Nephron (organoid): ENCODE data around the gene ROCK2.
A peak's percentile ranks its signal among the peaks of the same experiment; 100 is the strongest.

Source experiments
- H3K27ac Mint-ChIP-seq, 3 experiments: 2 replicates each; pipeline ENCODE4 v1.8.0; 2020; ENCODE audit warnings: mixed read lengths in 3 of 3, mild to moderate bottlenecking in 2 of 3, moderate library complexity in 1 of 3
- H3K27me3 Mint-ChIP-seq: 2 replicates; pipeline ENCODE4 v1.8.0; 2021; ENCODE audit warnings: low read depth, mild to moderate bottlenecking, moderate library complexity, mixed read lengths
- H3K36me3 Mint-ChIP-seq: 2 replicates; pipeline ENCODE4 v1.8.0; 2020; ENCODE audit warnings: low read depth, mixed read lengths
- H3K4me1 Mint-ChIP-seq: 2 replicates; pipeline ENCODE4 v1.8.0; 2020; ENCODE audit warnings: mixed read lengths
- H3K4me3 Mint-ChIP-seq, 3 experiments: 2 replicates each; pipeline ENCODE4 v1.8.0; 2020; ENCODE audit warnings: mild to moderate bottlenecking in 3 of 3, mixed read lengths in 3 of 3, moderate library complexity in 2 of 3
- H3K9me3 Mint-ChIP-seq: 2 replicates; pipeline ENCODE4 v1.8.0; 2020; ENCODE audit warnings: mixed read lengths
- TF ChIP-seq, protein P1 (sequence below), 3 experiments: fragments of 200-600 bp; sonication (generic); IDR thresholded peaks; one replicate each; pipeline ENCODE4 v1.5.0; 2021; ENCODE audit warnings: antibody characterized with exemption in 3 of 3; ENCODE audit not compliant: unreplicated experiment in 3 of 3

The ROCK2 gene

DNA sequence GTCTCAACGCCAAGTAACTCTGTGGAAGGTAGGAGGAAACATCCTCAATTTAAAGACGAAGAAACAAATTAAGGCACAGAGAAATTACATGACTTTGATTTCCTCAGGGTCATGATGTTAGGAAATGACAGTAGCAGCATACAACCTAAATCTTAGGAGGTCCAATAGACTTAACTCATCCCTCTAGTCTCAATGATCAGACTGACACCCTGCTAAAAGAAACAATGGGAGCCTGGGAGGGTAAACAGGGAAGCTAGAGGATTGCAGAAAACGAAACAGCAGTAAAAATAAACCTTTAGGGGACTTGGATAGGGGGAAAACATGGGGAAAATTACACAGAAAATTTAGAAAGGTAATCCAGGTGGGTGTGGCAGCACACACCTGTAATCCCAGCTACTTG, 56.0 kb downstream of the ROCK2 start:
- Mint-ChIP-seq H3K36me3 (peaks cover 30% of the 10 kb centered on the region), H3K4me1 (peaks cover 10% of the 10 kb centered on the region)

GRCh38 chr2:11286749-11287148, 57.7 kb downstream of the ROCK2 start:
- Mint-ChIP-seq H3K4me1 (peaks cover 10% of the 10 kb centered on the region), H3K27ac (no peak overlapping the region), H3K9me3 (peaks cover 13% of the 10 kb centered on the region), H3K4me3 (no peak overlapping the region), H3K36me3 (peaks cover 44% of the 10 kb centered on the region), H3K27me3 (no peaks in the 10 kb centered on the region)
- TF ChIP-seq, protein P1, sequence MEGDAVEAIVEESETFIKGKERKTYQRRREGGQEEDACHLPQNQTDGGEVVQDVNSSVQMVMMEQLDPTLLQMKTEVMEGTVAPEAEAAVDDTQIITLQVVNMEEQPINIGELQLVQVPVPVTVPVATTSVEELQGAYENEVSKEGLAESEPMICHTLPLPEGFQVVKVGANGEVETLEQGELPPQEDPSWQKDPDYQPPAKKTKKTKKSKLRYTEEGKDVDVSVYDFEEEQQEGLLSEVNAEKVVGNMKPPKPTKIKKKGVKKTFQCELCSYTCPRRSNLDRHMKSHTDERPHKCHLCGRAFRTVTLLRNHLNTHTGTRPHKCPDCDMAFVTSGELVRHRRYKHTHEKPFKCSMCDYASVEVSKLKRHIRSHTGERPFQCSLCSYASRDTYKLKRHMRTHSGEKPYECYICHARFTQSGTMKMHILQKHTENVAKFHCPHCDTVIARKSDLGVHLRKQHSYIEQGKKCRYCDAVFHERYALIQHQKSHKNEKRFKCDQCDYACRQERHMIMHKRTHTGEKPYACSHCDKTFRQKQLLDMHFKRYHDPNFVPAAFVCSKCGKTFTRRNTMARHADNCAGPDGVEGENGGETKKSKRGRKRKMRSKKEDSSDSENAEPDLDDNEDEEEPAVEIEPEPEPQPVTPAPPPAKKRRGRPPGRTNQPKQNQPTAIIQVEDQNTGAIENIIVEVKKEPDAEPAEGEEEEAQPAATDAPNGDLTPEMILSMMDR (IDR thresholded peaks at IDR 0.05; ENCODE audit: unreplicated experiment in 3 of 3): no peak

More for the DNA sequence above, 56.0 kb downstream of the ROCK2 start:
- TF ChIP-seq, protein P1 (IDR thresholded peaks at IDR 0.05; ENCODE audit: unreplicated experiment in 3 of 3): no peak
- no peaks in the 10 kb centered on the region for H3K27me3 Mint-ChIP-seq
- H3K27ac Mint-ChIP-seq: peak overlapping the region in 2 of 3 experiments; percentile 20 to 42
- H3K4me3 Mint-ChIP-seq: no peak overlapping the region
- peaks cover 7% of the 10 kb centered on the region for H3K9me3 Mint-ChIP-seq

DNA sequence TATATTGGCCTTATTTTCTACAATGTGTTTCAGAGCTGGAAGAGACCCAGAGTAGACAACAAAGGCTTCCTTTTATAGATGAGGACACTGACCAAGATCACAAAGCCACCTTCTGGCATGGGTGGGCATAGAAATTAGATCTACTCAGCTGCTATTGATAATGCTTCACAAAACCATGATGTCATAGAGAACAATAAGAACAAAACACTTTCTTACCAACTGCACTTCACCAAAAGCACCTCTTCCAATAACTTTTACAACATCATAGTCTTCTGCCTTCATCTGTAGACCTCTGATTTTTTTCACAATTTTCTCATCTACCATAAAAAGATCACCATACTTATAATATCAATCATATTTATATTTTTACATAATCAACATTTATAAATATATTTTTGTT, 58.1 kb downstream of the ROCK2 start:
- peaks cover 10% of the 10 kb centered on the region for H3K4me1 Mint-ChIP-seq
- peaks cover 16% of the 10 kb centered on the region for H3K9me3 Mint-ChIP-seq
- TF ChIP-seq, protein P1 (IDR thresholded peaks at IDR 0.05; ENCODE audit: unreplicated experiment in 3 of 3): no peak
- peaks cover 48% of the 10 kb centered on the region for H3K36me3 Mint-ChIP-seq
- H3K4me3 Mint-ChIP-seq: no peak overlapping the region
- H3K27me3 Mint-ChIP-seq: no peaks in the 10 kb centered on the region
- no peak overlapping the region for H3K27ac Mint-ChIP-seq

GRCh38 chr2:11285499-11285898, 58.9 kb downstream of the ROCK2 start:
- Mint-ChIP-seq H3K4me3 (no peak overlapping the region), H3K9me3 (peaks cover 16% of the 10 kb centered on the region), H3K27me3 (no peaks in the 10 kb centered on the region), H3K36me3 (peaks cover 55% of the 10 kb centered on the region), H3K27ac (no peak overlapping the region), H3K4me1 (peaks cover 10% of the 10 kb centered on the region)
- TF ChIP-seq, protein P1 (IDR thresholded peaks at IDR 0.05; ENCODE audit: unreplicated experiment in 3 of 3): no peak

DNA sequence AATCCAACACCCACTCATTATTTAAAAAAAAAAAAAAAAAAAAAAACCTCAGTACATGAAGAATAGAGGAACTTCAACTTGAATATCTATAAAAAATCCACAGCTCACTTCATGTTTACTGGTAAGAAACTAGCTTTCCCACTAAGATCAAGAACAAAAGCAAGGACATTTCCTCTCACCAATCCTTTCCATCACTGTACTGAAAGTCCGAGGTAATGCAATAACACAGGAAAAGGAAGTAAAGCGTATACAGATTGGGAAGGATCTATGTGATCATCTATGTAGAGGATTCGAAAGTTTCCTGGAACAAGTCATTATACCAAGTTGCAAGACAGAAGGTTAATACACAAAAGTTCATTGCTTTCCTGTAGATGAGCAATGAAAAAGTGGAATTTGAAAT, 63.2 kb downstream of the ROCK2 start:
- TF ChIP-seq, protein P1 (IDR thresholded peaks at IDR 0.05; ENCODE audit: unreplicated experiment in 3 of 3): no peak
- no peak overlapping the region for H3K27ac Mint-ChIP-seq
- no peak overlapping the region for H3K4me3 Mint-ChIP-seq
- H3K4me1 Mint-ChIP-seq: no peaks in the 10 kb centered on the region
- no peaks in the 10 kb centered on the region for H3K27me3 Mint-ChIP-seq
- H3K9me3 Mint-ChIP-seq: peaks cover 16% of the 10 kb centered on the region
- peaks cover 86% of the 10 kb centered on the region for H3K36me3 Mint-ChIP-seq

DNA sequence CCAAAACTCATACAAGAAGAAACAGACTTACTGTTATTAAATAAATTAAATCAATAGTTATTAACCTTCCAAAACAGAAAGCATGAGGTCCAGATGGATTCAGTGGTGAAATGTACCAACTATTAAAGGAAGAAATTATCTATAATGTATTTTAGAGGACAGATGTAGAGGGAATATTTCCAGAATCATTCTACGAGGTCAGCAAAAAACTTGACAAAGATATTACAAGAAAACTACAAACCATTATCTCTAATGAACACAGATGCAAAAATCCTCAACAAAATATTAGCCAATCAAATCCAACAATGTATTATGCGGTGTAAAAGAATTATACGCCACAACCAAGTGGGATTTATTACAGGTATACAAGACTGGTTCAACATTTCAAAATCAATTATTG, 63.7 kb downstream of the ROCK2 start:
- no peak overlapping the region for H3K4me3 Mint-ChIP-seq
- H3K27ac Mint-ChIP-seq: no peak overlapping the region
- peaks cover 88% of the 10 kb centered on the region for H3K36me3 Mint-ChIP-seq
- H3K27me3 Mint-ChIP-seq: no peaks in the 10 kb centered on the region
- peaks cover 16% of the 10 kb centered on the region for H3K9me3 Mint-ChIP-seq
- TF ChIP-seq, protein P1 (IDR thresholded peaks at IDR 0.05; ENCODE audit: unreplicated experiment in 3 of 3): no peak
- no peaks in the 10 kb centered on the region for H3K4me1 Mint-ChIP-seq
